K562 (cell line): ENCODE data around the gene CAPN2. TPM values are rescaled to one million over a fixed set of nuclear protein-coding genes. Genes with fewer than 3 reads are reported as not detected.

Experiments used
- ARNT ChIP-seq, 2 experiments: fragments of 450-650 bp; IDR thresholded peaks; 2 replicates each; pipeline ENCODE4 v1.6.1; 2016; ENCODE audit warnings: mild to moderate bottlenecking in 1 of 2
- CAMTA2 ChIP-seq: fragments of 250-450 bp; sonication (Bioruptor Pico); conservative IDR thresholded peaks from 2 replicates; pipeline ENCODE4 v1.5.1; 2022
- CUX1 ChIP-seq: fragments of 200-800 bp; sonication (Bioruptor generic); IDR thresholded peaks from 2 replicates; pipeline ENCODE4 v1.6.1; 2016; ENCODE audit warnings: missing genetic modification characterization, missing compliant biosample characterization
- GABPA ChIP-seq: fragments of 200-800 bp; sonication (Bioruptor generic); conservative IDR thresholded peaks from 2 replicates; pipeline ENCODE4 v1.6.1; 2016; ENCODE audit warnings: low read depth, missing genetic modification characterization, missing compliant biosample characterization
- GATA2 ChIP-seq: sonication (generic); formaldehyde crosslinking; IDR thresholded peaks from 2 replicates; pipeline ENCODE4 v1.4.0; 2020; ENCODE audit warnings: mild to moderate bottlenecking, missing genetic modification reagents
- JUND ChIP-seq, 2 experiments: IDR thresholded peaks; 2 replicates in 1 of 2; 3 replicates in 1 of 2; pipeline ENCODE4 v1.6.1; 2011; ENCODE audit warnings: borderline replicate concordance in 2 of 2, low read depth in 2 of 2, low read length in 2 of 2, improper control_type of control experiment in 1 of 2, missing biosample characterization in 1 of 2, missing genetic modification characterization in 1 of 2, missing genetic modification reagents in 1 of 2
- NR2F6 ChIP-seq: fragments of 450-650 bp; formaldehyde crosslinking; IDR thresholded peaks from 2 replicates; pipeline ENCODE4 v1.4.0; 2020; ENCODE audit warnings: mild to moderate bottlenecking
- PATZ1 ChIP-seq: fragments of 250-450 bp; sonication (Bioruptor Pico); IDR thresholded peaks from 2 replicates; pipeline ENCODE4 v1.5.0; 2020; ENCODE audit warnings: mild to moderate bottlenecking, borderline replicate concordance
- POLR2AphosphoS2 ChIP-seq: IDR thresholded peaks from 2 replicates; pipeline ENCODE4 v1.6.1; 2012; ENCODE audit warnings: low read length, improper control_type of control experiment
- SP1 ChIP-seq: sonication (generic); formaldehyde crosslinking; IDR thresholded peaks from 2 replicates; pipeline ENCODE4 v1.8.1; 2022; ENCODE audit warnings: mild to moderate bottlenecking, missing genetic modification reagents
- SREBF2 ChIP-seq: sonication (generic); formaldehyde crosslinking; IDR thresholded peaks from 2 replicates; pipeline ENCODE4 v1.4.0; 2020; ENCODE audit warnings: mild to moderate bottlenecking, missing genetic modification reagents
- TARDBP ChIP-seq: fragments of 450-650 bp; IDR thresholded peaks from 2 replicates; pipeline ENCODE4 v1.6.1; 2016
- USF2 ChIP-seq: sonication (generic); formaldehyde crosslinking; IDR thresholded peaks from 2 replicates; pipeline ENCODE4 v1.5.0; 2020; ENCODE audit warnings: missing genetic modification reagents
- ZNF197 ChIP-seq: fragments of 200-800 bp; sonication (Bioruptor generic); IDR thresholded peaks from 2 replicates; pipeline ENCODE4 v1.6.1; 2016; ENCODE audit warnings: low read depth, missing genetic modification characterization, missing compliant biosample characterization
- ZNF224 ChIP-seq: sonication (generic); formaldehyde crosslinking; IDR thresholded peaks from 2 replicates; pipeline ENCODE4 v1.8.0; 2022; ENCODE audit warnings: mild to moderate bottlenecking, missing genetic modification reagents
- ZNF324 ChIP-seq: fragments of 250-450 bp; sonication (Bioruptor Pico); IDR thresholded peaks from 2 replicates; pipeline ENCODE4 v1.4.0; 2020; ENCODE audit warnings: mild to moderate bottlenecking
- polyA plus RNA-seq, 8 experiments: library from polyadenylated mRNA; depleted of rRNA in 4 of 8; stranded (reverse) in 5 of 8; unstranded in 3 of 8; fragments of >200 nt; fragmentation: Nextera tagmentation in 2 of 8; fragmentation: Illumina TruSeq in 1 of 8; extraction: Ambion mirVana in 2 of 8; extraction: Trizol in 1 of 8; gene quantifications; 2 replicates each; pipeline versions ENCODE4 v1.2.1 to v1.2.3, GENCODE V29; 2011 to 2014; ENCODE audit warnings: inconsistent platforms in 1 of 8, missing spikeins in 1 of 8
- total RNA-seq, 7 experiments: library from RNA; depleted of rRNA in 6 of 7; stranded (reverse); fragments of >200 nt in 6 of 7; fragmentation: Illumina TruSeq in 2 of 7; extraction: Trizol in 2 of 7; gene quantifications; 2 replicates each; pipeline versions ENCODE4 v1.2.1 to v1.2.3, GENCODE V29; 2011 to 2021; ENCODE audit warnings: low replicate concordance in 1 of 7
- TF ChIP-seq, protein P1 (sequence below): fragments of 450-650 bp; formaldehyde crosslinking; IDR thresholded peaks from 2 replicates; pipeline ENCODE4 v1.4.0; 2022; ENCODE audit warnings: missing genetic modification characterization

CAPN2 gene
- total and polyA plus RNA-seq, 9 of the 15 experiments (the other 6 are each of a cell fraction or from before 2014, with no cell fraction given), result 24.6 to 157 (median 101) TPM

DNA sequence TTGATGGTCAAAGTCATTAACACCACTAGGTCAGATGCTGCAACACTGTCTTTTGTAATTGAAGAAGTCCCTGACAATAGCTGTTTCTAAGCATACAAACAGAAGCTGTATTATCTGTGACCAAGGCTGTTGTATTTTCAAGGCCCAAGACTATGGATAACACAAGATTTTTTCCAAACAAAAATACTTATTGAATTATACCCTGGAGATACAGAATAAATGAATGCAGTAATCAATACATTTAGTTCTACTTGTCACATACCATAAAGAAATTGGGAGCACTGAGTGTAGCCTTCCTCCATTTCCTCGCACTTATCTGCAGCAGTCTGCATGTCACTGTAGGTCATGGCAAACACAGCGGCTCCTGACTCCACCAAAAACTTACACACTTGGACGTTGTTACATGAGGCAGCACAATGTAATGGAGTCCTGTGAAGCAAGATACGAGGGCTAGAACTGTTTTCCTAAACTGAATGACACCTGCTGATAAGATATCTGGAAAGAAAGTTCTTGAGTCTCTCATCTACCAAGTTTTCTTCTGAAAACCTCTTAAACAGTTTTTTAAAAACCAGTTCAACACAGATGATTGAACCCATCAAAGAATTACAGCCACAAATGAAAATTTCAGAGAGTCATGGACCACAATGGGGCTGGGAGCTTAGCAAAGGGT, 76.5 kb downstream of the CAPN2 start (continued):
- TF ChIP-seq ARNT (IDR thresholded peaks at IDR 0.05), result peak; percentile 95 to 99
- TF ChIP-seq, protein P1, sequence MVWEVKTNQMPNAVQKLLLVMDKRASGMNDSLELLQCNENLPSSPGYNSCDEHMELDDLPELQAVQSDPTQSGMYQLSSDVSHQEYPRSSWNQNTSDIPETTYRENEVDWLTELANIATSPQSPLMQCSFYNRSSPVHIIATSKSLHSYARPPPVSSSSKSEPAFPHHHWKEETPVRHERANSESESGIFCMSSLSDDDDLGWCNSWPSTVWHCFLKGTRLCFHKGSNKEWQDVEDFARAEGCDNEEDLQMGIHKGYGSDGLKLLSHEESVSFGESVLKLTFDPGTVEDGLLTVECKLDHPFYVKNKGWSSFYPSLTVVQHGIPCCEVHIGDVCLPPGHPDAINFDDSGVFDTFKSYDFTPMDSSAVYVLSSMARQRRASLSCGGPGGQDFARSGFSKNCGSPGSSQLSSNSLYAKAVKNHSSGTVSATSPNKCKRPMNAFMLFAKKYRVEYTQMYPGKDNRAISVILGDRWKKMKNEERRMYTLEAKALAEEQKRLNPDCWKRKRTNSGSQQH (CRISPR knock-in tag), result 0 out of 2 replicates have a peak, but pooled peaks have one; percentile 69
- TF ChIP-seq CAMTA2 (CRISPR knock-in tag), result no peak
- no peak for TF ChIP-seq POLR2AphosphoS2
- TF ChIP-seq GABPA (tag), result peak; percentile 14; the same call in 1 of the 2 replicates
- peak; percentile 86 for TF ChIP-seq JUND (IDR thresholded peaks at IDR 0.05; ENCODE audit: borderline replicate concordance, low read depth, low read length)
- TF ChIP-seq JUND (tag; IDR thresholded peaks at IDR 0.05; ENCODE audit: borderline replicate concordance, low read depth, low read length), result peak; percentile 94; the same call in 2 of the 3 replicates
- peak; percentile 75; the same call in 1 of the 2 replicates for TF ChIP-seq TARDBP
- TF ChIP-seq ZNF224 (CRISPR knock-in tag), result no peak
- peak; percentile 94 for TF ChIP-seq GATA2
- no peak for TF ChIP-seq USF2 (CRISPR knock-in tag)
- TF ChIP-seq PATZ1 (CRISPR knock-in tag), result 0 out of 2 replicates have a peak, but pooled peaks have one; percentile 27
- TF ChIP-seq NR2F6 (CRISPR knock-in tag), result no peak
- peak; percentile 72 for TF ChIP-seq ZNF197 (CRISPR knock-in tag)
- TF ChIP-seq CUX1 (CRISPR knock-in tag), result peak; percentile 88; the same call in 1 of the 2 replicates
- no peak for TF ChIP-seq SREBF2 (CRISPR knock-in tag)
- TF ChIP-seq SP1, result peak; percentile 45; the same call in 1 of the 2 replicates
- no peak for TF ChIP-seq ZNF324 (CRISPR knock-in tag)
